OCI-LY7 (cell line): Measurements from ENCODE around the gene LMNTD2.

ENCODE experiments used
- EZH2phosphoT487 ChIP-seq: fragments of 200-600 bp; sonication (generic); IDR thresholded peaks from 2 replicates; pipeline ENCODE4 v1.6.1; 2018; ENCODE audit warnings: low read depth, borderline replicate concordance, mild to moderate bottlenecking, mixed run types, antibody characterized with exemption, low read length, moderate library complexity, mixed read lengths
- TF ChIP-seq, protein P1 (sequence below): fragments of 200-600 bp; sonication (generic); conservative IDR thresholded peaks from 2 replicates; pipeline ENCODE4 v1.5.1; 2014; ENCODE audit warnings: mild to moderate bottlenecking, antibody characterized with exemption, low read length, moderate library complexity, mixed read lengths

DNA sequence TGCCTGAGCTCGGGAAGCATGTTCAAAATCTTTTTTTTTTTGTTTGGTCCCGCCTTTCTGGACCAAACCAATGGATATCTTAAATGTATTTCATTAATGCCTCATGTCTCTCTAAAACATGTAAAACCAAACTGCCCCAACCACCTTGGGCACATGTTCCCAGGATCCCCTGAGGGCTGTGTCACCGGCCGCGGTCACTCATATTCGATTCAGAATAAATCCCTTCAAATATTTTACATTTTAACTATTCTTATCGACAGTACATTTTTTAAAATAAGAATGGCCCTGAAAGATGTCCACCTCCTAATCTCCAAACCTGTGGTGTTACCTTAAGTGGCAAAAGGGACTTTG lies 55.6 kb downstream of the LMNTD2 start:
- TF ChIP-seq, protein P1, sequence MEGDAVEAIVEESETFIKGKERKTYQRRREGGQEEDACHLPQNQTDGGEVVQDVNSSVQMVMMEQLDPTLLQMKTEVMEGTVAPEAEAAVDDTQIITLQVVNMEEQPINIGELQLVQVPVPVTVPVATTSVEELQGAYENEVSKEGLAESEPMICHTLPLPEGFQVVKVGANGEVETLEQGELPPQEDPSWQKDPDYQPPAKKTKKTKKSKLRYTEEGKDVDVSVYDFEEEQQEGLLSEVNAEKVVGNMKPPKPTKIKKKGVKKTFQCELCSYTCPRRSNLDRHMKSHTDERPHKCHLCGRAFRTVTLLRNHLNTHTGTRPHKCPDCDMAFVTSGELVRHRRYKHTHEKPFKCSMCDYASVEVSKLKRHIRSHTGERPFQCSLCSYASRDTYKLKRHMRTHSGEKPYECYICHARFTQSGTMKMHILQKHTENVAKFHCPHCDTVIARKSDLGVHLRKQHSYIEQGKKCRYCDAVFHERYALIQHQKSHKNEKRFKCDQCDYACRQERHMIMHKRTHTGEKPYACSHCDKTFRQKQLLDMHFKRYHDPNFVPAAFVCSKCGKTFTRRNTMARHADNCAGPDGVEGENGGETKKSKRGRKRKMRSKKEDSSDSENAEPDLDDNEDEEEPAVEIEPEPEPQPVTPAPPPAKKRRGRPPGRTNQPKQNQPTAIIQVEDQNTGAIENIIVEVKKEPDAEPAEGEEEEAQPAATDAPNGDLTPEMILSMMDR = no peak
- no peak for TF ChIP-seq EZH2phosphoT487
